ENCODE measurements around the gene AP4E1. TPM values are rescaled to one million over a fixed set of nuclear protein-coding genes. Genes with fewer than 3 reads are reported as not detected.
A peak's percentile ranks its signal among the peaks of the same experiment; 100 is the strongest.

Gene AP4E1
- total RNA-seq, 4 donors from 2014 or later = 10.2 to 15.3 (median 12.6) TPM

- Histone ChIP-seq H3K27ac (peak overlapping the region in 2 of 4 donors; percentile 22 to 33), H3K4me1 (peaks cover 0 to 28% (median 6%) of the 10 kb centered on the region in 4 donors), H3K4me3 (no peak overlapping the region), H3K9me3 (no peaks in the 10 kb centered on the region), H3K27me3 (no peaks in the 10 kb centered on the region), H3K36me3 (peaks cover 0 to 7% (median 0%) of the 10 kb centered on the region in 3 donors)
- DNase-seq (ENCODE audit: low spot score in 2 of 2) = peak in 1 of 2 donors; percentile 33
- 35 to 55% methylated on average over 3 of the region's 3 CpGs for WGBS, 2 donors
- peak in 1 of 2 donors; percentile 32 for TF ChIP-seq EP300 (IDR thresholded peaks at IDR 0.05)
- TF ChIP-seq, protein P1, sequence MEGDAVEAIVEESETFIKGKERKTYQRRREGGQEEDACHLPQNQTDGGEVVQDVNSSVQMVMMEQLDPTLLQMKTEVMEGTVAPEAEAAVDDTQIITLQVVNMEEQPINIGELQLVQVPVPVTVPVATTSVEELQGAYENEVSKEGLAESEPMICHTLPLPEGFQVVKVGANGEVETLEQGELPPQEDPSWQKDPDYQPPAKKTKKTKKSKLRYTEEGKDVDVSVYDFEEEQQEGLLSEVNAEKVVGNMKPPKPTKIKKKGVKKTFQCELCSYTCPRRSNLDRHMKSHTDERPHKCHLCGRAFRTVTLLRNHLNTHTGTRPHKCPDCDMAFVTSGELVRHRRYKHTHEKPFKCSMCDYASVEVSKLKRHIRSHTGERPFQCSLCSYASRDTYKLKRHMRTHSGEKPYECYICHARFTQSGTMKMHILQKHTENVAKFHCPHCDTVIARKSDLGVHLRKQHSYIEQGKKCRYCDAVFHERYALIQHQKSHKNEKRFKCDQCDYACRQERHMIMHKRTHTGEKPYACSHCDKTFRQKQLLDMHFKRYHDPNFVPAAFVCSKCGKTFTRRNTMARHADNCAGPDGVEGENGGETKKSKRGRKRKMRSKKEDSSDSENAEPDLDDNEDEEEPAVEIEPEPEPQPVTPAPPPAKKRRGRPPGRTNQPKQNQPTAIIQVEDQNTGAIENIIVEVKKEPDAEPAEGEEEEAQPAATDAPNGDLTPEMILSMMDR (IDR thresholded peaks at IDR 0.05) = no peak
These were observed 143.3 kb downstream of the AP4E1 start for GRCh38 chr15:51051776-51052175.

- H3K4me1 ChIP-seq = peaks cover 0 to 14% (median 0%) of the 10 kb centered on the region in 4 donors
- no peak for DNase-seq (ENCODE audit: low spot score in 2 of 2)
- WGBS, 2 donors = 42 to 49% methylated on average over 1 of the region's 1 CpG
- no peak for TF ChIP-seq EP300 (IDR thresholded peaks at IDR 0.05)
- no peak for TF ChIP-seq POLR2A (IDR thresholded peaks at IDR 0.05)
- TF ChIP-seq, protein P1 (IDR thresholded peaks at IDR 0.05) = no peak
- no peak overlapping the region for H3K27ac ChIP-seq
- H3K9me3 ChIP-seq = no peaks in the 10 kb centered on the region
- H3K36me3 ChIP-seq = peaks cover 0 to 17% (median 0%) of the 10 kb centered on the region in 3 donors
- H3K27me3 ChIP-seq = no peaks in the 10 kb centered on the region
- no peak overlapping the region for H3K4me3 ChIP-seq
These were observed 145.1 kb downstream of the AP4E1 start for GRCh38 chr15:51053571-51053970.

DNA sequence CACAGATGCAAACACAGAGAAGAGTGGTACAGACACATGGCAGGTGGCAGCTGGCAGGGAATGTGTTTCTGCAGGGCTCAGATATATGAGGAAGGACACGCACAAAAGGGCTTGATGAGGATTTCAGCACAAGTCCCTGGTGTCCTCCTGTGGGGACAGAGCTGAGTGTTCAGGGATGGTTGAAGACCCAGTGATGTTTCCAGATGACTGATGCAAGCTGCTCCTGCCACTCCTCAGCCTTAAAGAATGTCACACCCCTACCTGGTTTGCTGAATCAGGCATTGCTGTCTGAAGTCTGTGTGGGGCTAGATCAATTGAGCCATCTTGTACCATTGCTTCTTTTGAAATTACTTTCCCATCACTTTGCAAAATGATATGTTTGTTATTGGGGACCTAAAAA lies 146.1 kb downstream of the AP4E1 start:
- TF ChIP-seq EP300 (IDR thresholded peaks at IDR 0.05) (no peak), POLR2A (IDR thresholded peaks at IDR 0.05) (no peak)
- peaks cover 0 to 17% (median 0%) of the 10 kb centered on the region in 3 donors for H3K36me3 ChIP-seq
- peaks cover 0 to 14% (median 0%) of the 10 kb centered on the region in 4 donors for H3K4me1 ChIP-seq
- H3K4me3 ChIP-seq = no peak overlapping the region
- DNase-seq (ENCODE audit: low spot score in 2 of 2) = no peak
- WGBS, 2 donors = 83 to 89% methylated on average over 1 of the region's 1 CpG
- H3K9me3 ChIP-seq = no peaks in the 10 kb centered on the region
- H3K27me3 ChIP-seq = no peaks in the 10 kb centered on the region
- H3K27ac ChIP-seq = no peak overlapping the region

Other genes with a start within 250 kb of the AP4E1 start
- 10 to 100 TPM; 57.3 to 97.5 (median 68.0) TPM for gene TRPM7, start 221.9 kb upstream of the AP4E1 start, total RNA-seq
- 100 to 1,000 TPM in 3 of 4 donors, 10 to 100 TPM in 1; 97.8 to 576 (median 301) TPM for gene SPPL2A, start 143.0 kb upstream of the AP4E1 start, total RNA-seq
- 10 to 100 TPM in 2 of 4 donors, 1 to 10 TPM in 2; 3.7 to 12.5 (median 10.0) TPM for gene TNFAIP8L3, start 186.2 kb downstream of the AP4E1 start, total RNA-seq

Data from tibial nerve (tissue), 4 donors.